HG03175 (cell line): Measurements from ENCODE around the gene LRP2.
"Not testable (repeated sequence)": the region's sequence is repeated elsewhere in the genome, so short reads cannot be mapped to it uniquely, and the experiment has no call there.

ENCODE experiments used
- ATAC-seq: cut with Tn5 transposase; IDR thresholded peaks from one replicate; pipeline ENCODE4 v1.9.1; 2021; ENCODE audit warnings: mild to moderate bottlenecking, moderate library complexity; ENCODE audit not compliant: unreplicated experiment

LRP2 gene

DNA sequence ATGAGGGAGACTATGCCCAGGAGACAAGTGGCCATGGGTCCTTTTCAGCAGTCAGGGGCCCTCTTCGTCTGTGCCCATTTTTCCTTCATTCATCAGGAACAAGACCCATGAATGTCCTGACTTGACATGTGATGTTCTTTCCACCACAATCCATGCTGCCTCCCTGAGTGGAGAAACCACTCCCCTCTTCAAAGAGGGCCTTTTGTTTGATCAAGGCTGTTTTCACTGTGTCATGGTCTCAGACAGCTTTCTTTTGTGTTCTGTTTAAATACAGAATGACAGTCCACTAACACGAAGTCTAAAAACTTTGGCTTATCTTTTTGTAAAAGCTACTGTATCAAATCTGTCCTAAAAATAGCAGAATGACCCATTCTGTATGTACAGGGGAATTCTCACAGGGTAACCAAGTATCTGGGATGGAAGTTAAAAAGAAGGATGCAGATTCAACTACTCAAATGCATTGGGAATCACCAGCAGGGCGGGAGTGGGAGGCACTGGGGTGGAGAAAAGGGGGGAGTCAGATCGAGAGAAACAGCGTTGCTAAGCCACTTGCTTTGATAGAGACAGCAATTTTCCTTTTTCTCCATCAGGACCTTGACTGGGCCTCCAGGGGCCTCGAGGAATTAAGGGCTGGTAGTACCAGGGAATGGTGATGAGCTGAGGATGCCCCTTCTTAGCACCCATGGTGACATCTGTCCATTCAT is 13.9 kb downstream of the LRP2 start:
- no peak for ATAC-seq

DNA sequence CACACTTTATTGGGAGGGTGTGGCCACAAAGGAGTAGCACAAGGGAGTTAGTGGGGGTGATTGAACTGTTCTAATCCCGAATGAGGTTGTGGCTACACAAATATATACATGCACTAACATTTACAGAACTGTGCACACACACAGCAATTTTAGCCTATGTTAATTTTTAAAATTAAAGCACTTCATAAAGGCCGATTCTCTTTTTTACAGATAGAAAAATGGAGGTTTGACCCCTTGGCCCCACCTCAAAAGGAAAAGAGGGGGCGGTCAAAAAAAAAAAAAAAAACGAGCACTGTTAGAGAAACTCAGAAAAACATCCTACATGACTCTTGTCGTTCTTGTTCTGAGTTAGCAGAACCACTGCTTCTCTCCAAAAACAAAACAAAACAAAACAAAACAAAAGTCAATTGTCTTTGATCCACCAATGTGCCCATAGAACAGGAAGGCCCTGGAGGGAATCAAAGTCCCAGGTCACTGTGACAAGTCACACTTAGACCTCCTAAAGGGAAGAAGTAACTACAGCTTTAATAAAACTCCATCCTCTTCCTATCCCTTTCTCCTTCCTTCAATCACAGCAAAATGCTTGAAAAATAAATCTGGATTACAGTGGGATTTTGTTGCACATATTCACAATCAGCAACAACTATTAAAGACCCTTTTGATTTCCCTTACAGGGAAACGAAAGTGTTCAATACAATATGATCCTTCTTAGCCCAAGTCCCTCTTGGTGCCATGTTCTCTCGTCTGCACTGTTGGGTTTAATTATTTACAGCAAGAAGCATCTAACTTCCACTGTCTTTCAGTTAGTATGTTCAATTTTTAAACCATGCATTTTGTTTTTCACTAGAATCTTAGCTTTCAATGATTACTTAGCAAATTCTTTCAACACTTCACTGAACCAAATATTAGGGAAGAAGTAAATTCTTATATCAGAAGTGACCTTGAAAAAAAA is 16.6 kb downstream of the LRP2 start:
- no peak for ATAC-seq

DNA sequence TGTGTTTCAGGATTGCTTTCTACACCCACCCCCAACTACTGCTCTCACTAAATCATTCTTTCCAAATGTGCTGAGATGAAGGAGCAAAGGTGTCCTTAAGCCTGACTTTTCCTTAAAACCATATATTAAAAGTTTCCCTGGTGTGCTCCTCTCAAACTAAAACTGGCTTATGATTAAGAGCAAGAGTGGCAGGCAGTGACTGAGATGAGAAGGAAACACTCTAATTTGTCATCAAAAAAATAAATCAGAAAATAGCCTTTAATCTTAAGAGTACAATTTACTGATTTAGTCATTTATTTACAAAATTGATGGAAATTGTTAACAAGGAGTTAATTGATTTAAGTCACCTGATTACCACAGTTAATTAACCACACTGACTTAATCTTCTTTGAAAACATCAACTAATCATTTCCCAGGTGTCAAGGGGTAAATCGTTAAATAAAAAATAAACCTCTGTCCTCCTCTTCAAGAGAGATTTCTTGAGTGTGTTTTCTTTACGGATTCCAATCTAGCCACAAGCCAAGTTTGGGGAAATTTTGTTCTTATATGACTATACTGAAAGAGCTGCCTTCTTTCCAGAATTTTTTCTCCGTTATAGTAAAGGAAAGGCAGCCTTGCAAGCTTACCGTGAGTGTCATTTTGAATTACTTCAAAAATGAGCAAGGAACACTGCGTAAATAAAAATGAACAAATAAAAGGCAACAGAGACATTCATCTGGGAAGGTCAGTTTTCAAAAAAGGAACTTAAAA is 17.4 kb downstream of the LRP2 start:
- ATAC-seq = no peak

DNA sequence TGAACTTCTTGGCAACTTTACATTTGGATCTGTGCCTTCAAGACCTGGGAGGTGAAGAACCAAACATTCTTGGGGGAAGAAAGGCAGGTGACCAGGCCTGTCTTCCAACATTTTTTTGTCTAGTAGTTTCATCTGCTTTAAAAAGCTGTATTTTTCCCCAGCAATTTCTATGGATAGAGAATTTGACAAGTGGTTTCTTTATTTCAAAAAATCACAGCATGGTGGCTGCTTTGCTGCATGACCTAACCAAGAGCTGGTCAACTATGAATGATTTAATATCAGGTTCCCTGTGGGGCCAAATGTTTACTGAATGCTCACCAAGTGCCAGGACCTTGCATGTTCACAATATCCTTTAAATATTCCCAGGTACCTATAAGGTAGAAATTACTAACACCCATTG is 19.1 kb downstream of the LRP2 start:
- ATAC-seq = no peak

DNA sequence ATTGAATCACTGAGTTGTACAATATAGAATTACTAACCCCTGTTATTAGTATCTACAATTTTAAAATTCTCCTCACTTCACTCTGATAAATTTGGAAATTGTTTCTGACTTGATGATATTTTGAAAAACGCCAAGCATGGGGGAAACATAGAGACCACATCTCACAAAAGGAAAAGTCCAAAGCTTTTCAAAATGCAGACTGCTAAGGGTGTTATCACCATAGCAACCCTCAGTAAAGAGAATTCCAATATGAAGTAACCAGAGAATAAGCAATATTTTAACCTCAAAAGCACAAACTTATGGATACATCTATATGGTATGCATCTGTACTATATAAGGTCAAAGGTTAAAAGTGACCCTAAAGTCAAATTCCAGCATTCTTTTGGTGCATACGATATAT is 22.7 kb downstream of the LRP2 start:
- no peak for ATAC-seq

DNA sequence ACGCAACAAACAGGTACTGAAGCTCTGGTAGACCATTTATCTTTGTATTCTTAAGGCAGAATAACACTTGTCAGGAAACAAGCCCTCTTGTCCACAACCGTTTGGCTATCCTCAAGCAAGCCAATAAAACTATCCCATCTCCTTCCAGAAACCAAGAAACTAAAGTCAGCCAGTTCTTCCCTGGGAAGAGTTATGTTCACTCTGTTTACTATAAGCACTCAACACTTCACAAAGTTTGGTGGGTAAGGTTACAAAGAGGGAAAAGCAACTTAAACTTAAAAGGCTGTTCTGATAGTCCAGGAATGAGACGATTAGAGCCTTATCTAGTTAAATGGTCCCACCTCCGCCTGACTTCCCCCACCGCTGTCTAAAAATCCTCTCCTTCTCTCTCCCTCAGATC is 25.6 kb downstream of the LRP2 start:
- ATAC-seq = no peak

DNA sequence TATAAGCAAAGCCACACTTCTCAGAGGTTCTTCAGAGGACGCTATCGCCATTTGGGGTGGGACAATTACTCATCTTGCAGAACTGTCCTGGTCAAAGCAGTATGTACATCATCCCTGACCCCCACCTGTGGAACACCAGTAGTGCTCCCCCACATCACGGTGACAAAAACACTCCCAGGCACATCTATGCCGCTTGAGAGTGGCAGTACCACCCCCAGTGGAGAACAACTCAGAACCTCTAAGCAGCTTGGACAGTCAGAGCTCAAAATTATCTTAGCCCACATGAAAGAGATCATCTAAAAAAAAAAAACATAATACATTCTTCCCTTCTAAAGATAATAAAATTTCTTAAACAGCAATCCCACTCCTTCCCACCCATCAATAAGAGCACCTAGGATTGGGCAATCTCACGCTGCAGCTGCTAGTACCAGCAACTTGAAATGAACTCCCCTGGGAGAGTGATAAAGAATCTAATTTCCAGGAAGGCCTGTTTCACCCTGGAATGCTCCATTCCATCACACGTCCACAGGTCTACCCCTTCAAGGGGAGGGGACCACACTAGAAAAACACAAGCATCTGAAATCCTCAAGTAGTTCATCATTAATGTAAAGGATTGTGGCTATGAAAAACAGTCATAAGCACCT is 31.7 kb downstream of the LRP2 start:
- ATAC-seq = no peak

DNA sequence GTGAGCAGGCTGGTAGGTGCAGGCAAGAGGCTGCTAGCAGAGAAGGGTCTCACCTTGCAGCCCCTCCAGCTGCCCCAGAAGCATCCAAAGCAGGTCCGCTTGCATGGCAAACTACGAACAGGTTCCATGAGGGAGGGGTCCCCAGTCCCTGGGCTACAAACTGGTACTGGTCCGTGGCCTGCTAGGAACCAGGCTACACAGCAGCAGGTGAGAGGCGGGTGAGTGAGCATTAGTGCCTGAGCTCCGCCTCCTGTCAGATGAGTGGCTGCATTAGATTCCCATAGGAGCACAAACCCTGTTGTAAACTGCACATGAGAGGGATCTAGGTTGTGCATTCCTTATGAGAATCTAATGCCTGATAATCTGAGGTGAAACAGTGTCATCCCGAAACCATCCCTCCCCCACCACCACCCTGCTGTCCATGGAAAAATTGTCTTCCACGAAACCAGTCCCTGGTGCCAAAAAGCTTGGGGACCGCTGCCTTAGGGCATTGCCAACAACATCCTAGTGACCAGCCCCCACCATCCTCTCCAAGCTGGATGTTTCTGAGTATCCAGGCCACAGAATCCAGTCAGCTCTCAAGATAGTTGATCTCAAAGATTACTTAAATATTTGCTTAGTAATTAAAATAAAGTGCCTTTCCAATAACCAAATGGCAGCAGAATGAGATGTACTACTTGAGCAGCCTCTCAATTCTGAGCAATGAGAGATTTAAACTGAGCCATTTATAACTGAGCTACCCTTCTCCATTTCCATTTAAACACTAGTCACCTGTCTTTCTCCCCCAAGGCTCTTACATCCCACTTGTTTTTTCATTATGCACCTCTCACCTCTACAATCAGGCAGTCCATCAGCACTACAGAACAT is 32.4 kb downstream of the LRP2 start:
- ATAC-seq = no peak

DNA sequence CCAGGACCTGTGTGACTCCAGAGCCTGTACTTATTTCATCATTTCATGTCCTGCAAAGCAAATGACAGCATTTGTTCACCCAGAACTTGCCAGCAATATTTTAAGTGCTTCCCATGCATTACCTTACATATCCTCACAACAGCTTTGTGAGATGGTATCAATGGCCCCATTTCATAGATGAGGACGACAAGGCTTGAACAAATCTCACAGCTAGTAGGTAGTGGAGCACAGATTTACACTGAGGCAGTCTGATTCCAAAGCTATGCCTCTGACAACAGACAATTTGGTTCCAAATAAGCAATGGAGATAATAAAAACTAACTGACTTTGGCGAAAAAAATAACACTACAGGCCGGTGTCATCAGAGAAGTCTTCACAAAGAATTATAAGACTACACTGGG is 33.5 kb downstream of the LRP2 start:
- no peak for ATAC-seq

DNA sequence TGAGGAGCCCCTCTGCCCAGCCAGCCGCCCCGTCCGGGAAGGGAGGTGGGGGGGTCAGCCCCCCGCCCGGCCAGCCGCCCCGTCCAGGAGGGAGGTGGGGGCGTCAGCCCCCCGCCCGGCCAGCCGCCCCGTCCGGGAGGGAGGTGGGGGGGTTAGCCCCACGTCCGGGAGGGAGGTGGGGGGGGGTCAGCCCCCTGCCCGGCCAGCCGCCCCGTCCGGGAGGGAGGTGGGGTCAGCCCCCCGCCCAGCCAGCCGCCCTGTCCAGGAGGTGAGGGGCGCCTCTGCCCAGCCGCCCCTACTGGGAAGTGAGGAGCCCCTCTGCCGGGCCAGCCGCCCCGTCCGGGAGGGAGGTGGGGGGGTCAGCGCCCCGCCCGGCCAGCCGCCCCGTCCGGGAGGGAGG is 34.5 kb downstream of the LRP2 start:
- not testable (repeated sequence) for ATAC-seq

DNA sequence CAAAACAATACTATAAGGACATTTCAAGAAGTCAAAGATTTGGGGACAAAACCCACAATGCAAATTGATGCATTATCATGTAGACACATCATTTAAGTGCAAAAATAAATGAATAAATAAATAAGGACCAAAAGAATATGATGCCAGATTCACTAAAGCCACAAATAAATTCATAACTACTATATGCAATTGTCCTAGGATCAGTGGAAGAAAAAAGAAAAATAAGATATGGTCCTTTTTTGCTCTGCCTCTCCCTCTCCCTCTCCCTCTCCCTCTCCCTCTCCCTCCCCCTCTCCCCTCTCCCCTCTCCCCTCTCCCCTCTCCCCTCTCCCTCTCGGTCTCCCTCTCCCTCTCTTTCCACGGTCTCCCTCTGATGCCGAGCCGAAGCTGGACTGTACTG is 36.4 kb downstream of the LRP2 start:
- ATAC-seq = not testable (repeated sequence)

DNA sequence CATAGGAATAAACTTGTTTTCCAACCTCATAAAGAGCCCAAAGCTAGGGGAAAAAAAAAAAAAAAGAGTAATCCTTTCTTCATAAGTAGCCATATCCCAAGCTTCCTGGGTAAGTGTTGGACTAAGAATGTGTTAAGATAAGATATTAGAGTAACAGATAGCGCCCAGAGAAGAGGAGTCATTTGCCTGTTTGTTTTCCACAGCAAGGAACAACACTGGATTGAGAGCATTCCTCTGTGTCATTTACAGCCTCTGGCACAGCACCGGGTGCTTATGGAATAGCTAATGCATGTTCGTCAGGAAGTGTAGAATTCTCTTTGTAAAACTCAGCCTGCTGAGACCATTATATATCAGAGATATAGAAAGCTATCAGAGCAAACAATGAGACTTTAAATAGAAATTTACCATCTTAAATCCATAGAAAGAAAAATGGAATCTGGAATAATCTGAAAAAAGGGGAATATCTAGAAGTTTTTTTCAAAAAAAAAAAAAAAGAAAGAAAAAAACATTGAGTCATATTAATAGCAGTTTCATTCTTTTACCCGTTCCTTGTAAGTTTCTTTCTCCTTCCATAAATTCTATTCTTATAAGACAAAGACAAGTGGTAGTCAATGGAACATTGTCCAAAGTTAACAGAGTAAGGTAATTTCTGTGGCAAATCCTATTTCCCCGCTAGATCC is 37.6 kb downstream of the LRP2 start:
- ATAC-seq = no peak

DNA sequence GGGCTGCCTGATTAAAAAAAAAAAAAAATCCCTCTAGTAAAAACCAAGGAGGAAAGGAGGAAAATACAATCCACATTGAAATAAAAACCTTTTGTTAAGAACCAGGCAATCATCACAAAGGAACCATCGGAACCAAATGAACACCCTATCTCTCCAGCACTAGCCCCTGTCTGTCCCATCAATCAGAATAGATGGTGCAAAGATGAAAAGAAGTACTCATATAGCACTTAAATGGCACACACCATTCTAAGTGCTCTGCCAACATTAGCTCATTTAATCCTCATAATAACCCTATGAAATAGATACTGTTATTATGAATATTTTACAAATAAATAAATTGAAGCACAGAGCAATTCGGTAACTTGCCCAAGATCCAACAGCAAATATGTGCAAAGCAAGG is 38.5 kb downstream of the LRP2 start:
- ATAC-seq = no peak

DNA sequence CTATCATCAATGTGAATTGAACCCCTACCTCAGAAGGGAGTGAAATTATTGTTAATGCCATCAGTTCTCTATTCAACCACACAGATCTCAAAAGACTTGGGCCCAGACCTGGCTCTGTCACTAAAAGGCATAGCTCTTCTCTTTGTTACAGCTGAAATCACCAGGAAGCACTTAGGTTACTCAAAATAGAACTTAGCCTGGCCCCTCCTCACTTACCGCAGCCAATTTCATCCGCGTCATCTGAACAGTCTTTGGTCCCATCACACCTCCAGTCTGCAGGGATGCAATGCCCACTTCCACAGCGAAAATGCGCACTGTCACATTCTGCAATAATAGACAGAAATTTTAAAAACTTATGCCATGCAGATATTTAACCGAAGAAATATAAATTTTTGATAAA is 41.8 kb downstream of the LRP2 start:
- ATAC-seq = no peak

DNA sequence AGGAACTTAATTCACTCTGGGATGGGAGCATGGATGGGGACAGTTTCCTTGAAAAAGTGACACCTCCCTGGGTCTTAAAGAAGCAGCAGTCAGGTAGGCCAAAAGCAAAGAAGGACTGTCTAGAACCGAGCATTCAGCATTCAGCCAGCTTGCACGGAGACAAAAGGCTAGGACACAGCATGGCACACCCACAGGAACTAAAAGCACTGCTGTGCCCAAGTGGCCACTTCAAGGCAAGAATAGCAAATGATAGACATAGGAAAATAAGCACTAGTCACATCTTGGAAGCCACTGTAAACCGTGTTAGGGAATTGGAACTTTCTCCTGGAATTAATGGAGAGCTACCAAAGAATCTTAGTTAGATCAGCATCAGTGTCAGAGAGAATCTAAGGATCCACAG is 47.0 kb downstream of the LRP2 start:
- no peak for ATAC-seq

DNA sequence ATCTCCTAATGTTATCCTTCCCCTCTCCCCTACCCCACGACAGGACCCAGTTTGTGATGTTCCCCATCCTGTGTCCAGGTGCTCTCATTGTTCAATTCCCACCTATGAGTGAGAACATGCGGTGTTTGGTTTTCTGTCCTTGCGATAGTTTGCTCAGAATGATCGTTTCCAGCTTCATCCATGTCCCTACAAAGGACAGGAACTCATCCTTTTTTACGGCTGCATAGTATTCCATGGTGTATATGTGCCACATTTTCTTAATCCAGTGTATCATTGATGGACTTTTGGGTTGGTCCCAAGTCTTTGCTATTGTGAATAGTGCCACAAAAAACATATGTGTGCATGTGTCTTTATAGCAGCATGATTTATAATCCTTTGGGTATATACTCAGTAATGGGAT is 54.0 kb downstream of the LRP2 start:
- not testable (repeated sequence) for ATAC-seq

DNA sequence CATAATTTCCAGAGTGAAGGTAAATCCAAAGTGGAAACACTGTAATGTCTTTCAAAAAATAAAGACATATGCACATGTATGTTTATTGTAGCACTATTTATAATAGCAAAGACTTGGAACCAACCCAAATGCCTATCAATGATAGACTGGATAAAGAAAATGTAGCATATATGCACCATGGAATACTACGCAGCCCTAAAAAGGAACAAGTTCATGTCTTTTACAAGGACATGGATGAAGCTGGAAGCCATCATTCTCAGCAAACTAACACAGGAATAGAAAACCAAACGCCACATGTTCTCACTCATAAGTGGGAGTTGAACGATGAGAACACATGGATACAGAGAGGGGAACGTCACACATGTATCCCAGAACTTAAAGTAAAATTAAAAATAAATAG is 57.6 kb downstream of the LRP2 start:
- not testable (repeated sequence) for ATAC-seq

DNA sequence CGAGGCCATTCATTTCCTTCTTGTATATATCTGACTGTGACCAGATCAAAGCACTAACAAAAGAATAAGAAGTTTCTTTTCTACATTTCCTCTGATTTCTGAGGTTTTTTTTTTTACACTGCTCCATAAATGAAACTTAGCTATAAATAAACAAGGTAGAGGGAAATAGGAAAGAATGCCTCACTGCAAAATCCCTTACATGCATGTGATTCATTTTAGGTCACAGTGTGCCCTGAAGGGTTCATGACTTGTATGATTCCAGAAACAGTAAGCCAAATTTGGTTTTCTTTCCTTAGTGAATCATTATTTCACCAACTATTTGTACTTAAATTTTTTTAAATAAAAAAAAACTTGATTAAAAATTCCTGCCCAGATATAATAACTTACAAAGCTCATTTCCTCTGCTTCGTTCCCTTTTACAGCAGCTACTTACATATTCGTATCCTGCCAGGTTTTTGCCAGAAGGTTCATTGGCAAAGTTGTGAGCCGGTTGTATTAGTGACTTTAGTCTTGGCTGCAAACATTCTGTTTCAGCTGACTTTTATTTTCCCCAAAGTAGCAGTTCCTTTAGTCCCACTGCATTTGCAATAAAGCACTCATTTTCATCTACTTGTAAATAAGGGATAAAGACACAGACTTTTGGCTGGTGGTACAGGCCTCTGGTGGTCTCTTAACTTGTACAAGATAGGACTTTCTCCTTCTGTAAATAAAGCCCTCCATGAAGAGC is 58.6 kb downstream of the LRP2 start:
- ATAC-seq = no peak

DNA sequence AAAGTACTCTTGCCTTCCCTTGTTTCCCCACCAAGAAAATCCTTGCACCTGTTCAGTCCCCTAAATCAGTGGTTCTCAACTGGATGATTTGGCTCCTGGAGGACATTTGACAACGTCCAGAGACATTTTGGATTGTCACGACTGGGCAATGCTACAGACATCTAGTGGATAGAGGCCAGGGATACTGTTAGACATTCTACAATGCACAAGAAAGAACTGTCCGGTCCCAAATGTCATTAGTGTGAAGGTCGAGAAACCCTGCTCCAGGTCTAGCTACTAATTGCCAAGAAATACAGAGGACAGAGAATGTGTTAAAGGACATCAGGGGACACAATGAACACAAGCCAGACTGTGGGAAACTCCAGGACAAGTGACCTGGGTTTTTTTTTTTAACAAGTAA is 60.0 kb downstream of the LRP2 start:
- no peak for ATAC-seq
